HCT116 (cell line): ENCODE measurements around the gene SCAMP1. TPM values are rescaled to one million over a fixed set of nuclear protein-coding genes. Genes with fewer than 3 reads are reported as not detected.

Experiments
- ATAC-seq: fragments of 200-7000 bp; cut with Tn5 transposase; 2 replicates; pipeline ENCODE4 v1.9.1; 2020; ENCODE audit warnings: mild to moderate bottlenecking, moderate library complexity
- BruUV-seq: library from RNA; stranded (reverse); fragments of 400-500 nt; replicated peaks from 2 replicates; lab custom pipeline; 2021; lab: Mats Ljungman, UMichigan
- CTCF ChIA-PET: fragments of 300-600 bp; sonication (Branson Sonifier 250); formaldehyde crosslinking; loops from one replicate; lab custom pipeline; 2021; ENCODE audit warnings: antibody characterized with exemption; lab: Charles Lee
- POLR2A ChIA-PET: fragments of 300-600, 350-600 bp; sonication (Branson Sonifier 250); formaldehyde crosslinking; loops from one replicate; lab custom pipeline; 2021; ENCODE audit warnings: antibody characterized with exemption; lab: Charles Lee
- RAD21 ChIA-PET, 2 experiments: fragments of 300-600 bp; sonication (Branson Sonifier 250); formaldehyde crosslinking; loops; one replicate each; lab custom pipeline; 2023; ENCODE audit warnings: low total read pairs in 2 of 2; ENCODE audit not compliant: uncharacterized antibody in 2 of 2, unreplicated experiment in 2 of 2, low non-redundant PET in 1 of 2; lab: Charles Lee
- DNase-seq: peaks from one replicate; pipeline ENCODE4 v3.0.0-alpha.2; 2010; ENCODE audit warnings: low read depth, low spot score
- H2AFZ ChIP-seq: fragments of 200-600 bp; shearing (Covaris generic), sonication (generic); 2 replicates; pipeline ENCODE4 v1.6.1; 2017; ENCODE audit warnings: low read depth, mixed run types, mixed read lengths, antibody characterized with exemption, low read length; ENCODE audit not compliant: poor library complexity, severe bottlenecking
- H3K27ac ChIP-seq: 2 replicates; pipeline ENCODE4 v1.5.1; 2012; ENCODE audit warnings: low read depth, low read length
- H3K27me3 ChIP-seq: fragments of 200-600 bp; sonication (generic); 2 replicates; pipeline ENCODE4 v1.6.1; 2016; ENCODE audit warnings: mixed run types, low read length, mixed read lengths; ENCODE audit not compliant: insufficient read depth
- H3K36me3 ChIP-seq, 2 experiments: fragments of 200-500 bp in 1 of 2; fragments of 200-600 bp in 1 of 2; sonication (Bioruptor generic) in 1 of 2; sonication (generic) in 1 of 2; 2 replicates each; pipeline versions ENCODE4 v1.5.1 to v1.6.1; 2014 to 2016; ENCODE audit warnings: low read length in 2 of 2, inconsistent platforms in 1 of 2, mixed read lengths in 1 of 2, mixed run types in 1 of 2; ENCODE audit not compliant: insufficient read depth in 2 of 2, control insufficient read depth in 1 of 2
- H3K4me1 ChIP-seq, 2 experiments: fragments of 200-600 bp in 1 of 2; sonication (generic) in 1 of 2; 2 replicates each; pipeline versions ENCODE4 v1.5.1 to v1.6.1; 2012 to 2017; ENCODE audit warnings: low read length in 2 of 2, inconsistent platforms in 1 of 2, mild to moderate bottlenecking in 1 of 2, mixed read lengths in 1 of 2, mixed run types in 1 of 2, moderate library complexity in 1 of 2; ENCODE audit not compliant: insufficient read depth in 2 of 2, control insufficient read depth in 1 of 2
- H3K4me2 ChIP-seq: fragments of 200-600 bp; sonication (generic); 2 replicates; pipeline ENCODE4 v1.6.1; 2017; ENCODE audit warnings: mixed run types, low read length, mixed read lengths
- H3K4me3 ChIP-seq, 2 experiments: fragments of 200-600 bp in 1 of 2; sonication (generic) in 1 of 2; replicated peaks in 1 of 2; 2 replicates each; pipeline ENCODE4 v1.5.1; 2011 to 2016; ENCODE audit warnings: low read length in 2 of 2, control low read depth in 1 of 2, low read depth in 1 of 2, mild to moderate bottlenecking in 1 of 2, mixed read lengths in 1 of 2, mixed run types in 1 of 2
- H3K79me2 ChIP-seq: fragments of 200-600 bp; sonication (generic); 2 replicates; pipeline ENCODE4 v1.6.1; 2017; ENCODE audit warnings: mild to moderate bottlenecking, mixed run types, low read length, moderate library complexity, mixed read lengths; ENCODE audit not compliant: insufficient read depth
- H3K9ac ChIP-seq: fragments of 200-600 bp; sonication (generic); 2 replicates; pipeline ENCODE4 v1.6.1; 2016; ENCODE audit warnings: low read length, mixed read lengths
- H3K9me2 ChIP-seq: fragments of 200-600 bp; sonication (generic), shearing (Covaris generic); 2 replicates; pipeline ENCODE4 v1.6.1; 2017; ENCODE audit warnings: mixed run types, mild to moderate bottlenecking, moderate library complexity; ENCODE audit not compliant: insufficient read depth
- H3K9me3 ChIP-seq, 2 experiments: fragments of 200-500 bp in 1 of 2; fragments of 200-600 bp in 1 of 2; sonication (Bioruptor generic) in 1 of 2; sonication (generic) in 1 of 2; 2 replicates each; pipeline ENCODE4 v1.6.1; 2014 to 2017; ENCODE audit warnings: low read length in 2 of 2, mixed read lengths in 2 of 2, inconsistent platforms in 1 of 2, low read depth in 1 of 2, mild to moderate bottlenecking in 1 of 2, mixed run types in 1 of 2, moderate library complexity in 1 of 2; ENCODE audit not compliant: control insufficient read depth in 1 of 2, insufficient read depth in 1 of 2
- H4K20me1 ChIP-seq: fragments of 200-600 bp; sonication (generic), shearing (Covaris generic); 2 replicates; pipeline ENCODE4 v1.6.1; 2017; ENCODE audit warnings: mixed run types, mild to moderate bottlenecking, moderate library complexity; ENCODE audit not compliant: insufficient read depth
- CEBPB ChIP-seq: IDR thresholded peaks from 2 replicates; pipeline ENCODE4 v1.6.1; 2012; ENCODE audit warnings: low read depth
- ELF1 ChIP-seq: IDR thresholded peaks from 2 replicates; pipeline ENCODE4 v1.6.1; 2012; ENCODE audit warnings: low read depth, borderline replicate concordance
- FOSL1 ChIP-seq: IDR thresholded peaks from 2 replicates; pipeline ENCODE4 v1.6.1; 2012; ENCODE audit warnings: low read depth
- POLR2A ChIP-seq: IDR thresholded peaks from 2 replicates; pipeline ENCODE4 v1.7.0; 2011; ENCODE audit warnings: borderline replicate concordance; ENCODE audit not compliant: insufficient read depth, insufficient read length; ENCODE audit errors: extremely low read depth
- POLR2AphosphoS5 ChIP-seq: IDR thresholded peaks from 2 replicates; pipeline ENCODE4 v1.6.1; 2011; ENCODE audit warnings: mild to moderate bottlenecking, low read depth, low read length, moderate library complexity
- RAD21 ChIP-seq: IDR thresholded peaks from 2 replicates; pipeline ENCODE4 v1.6.1; 2012; ENCODE audit warnings: low read depth, mild to moderate bottlenecking
- intact Hi-C: fragments of 100-400 bp; cut with micrococcal nuclease; formaldehyde crosslinking; loops from 2 replicates; pipeline ENCODE4 v1.10.0; 2022
- total RNA-seq: library from RNA; stranded (reverse); gene quantifications from one replicate; pipeline ENCODE4 v1.2.1, GENCODE V29; 2021; ENCODE audit not compliant: unreplicated experiment
- TF ChIP-seq, protein P1 (sequence below): IDR thresholded peaks from 2 replicates; pipeline ENCODE4 v1.6.1; 2012
- TF ChIP-seq, protein P2 (sequence below), 3 experiments: fragments of 200-600 bp in 1 of 3; sonication (generic) in 1 of 3; IDR thresholded peaks in 2 of 3; conservative IDR thresholded peaks in 1 of 3; 2 replicates each; pipeline ENCODE4 v1.5.1; 2012 to 2017; ENCODE audit warnings: low read depth in 2 of 3, low read length in 2 of 3, antibody characterized with exemption in 1 of 3, borderline replicate concordance in 1 of 3, control low read depth in 1 of 3, mild to moderate bottlenecking in 1 of 3, mixed read lengths in 1 of 3, mixed run types in 1 of 3, moderate library complexity in 1 of 3; ENCODE audit not compliant: insufficient read depth in 1 of 3

The SCAMP1 gene
- total RNA-seq, 1 experiment from 2014 or later: 46.4 TPM

DNA sequence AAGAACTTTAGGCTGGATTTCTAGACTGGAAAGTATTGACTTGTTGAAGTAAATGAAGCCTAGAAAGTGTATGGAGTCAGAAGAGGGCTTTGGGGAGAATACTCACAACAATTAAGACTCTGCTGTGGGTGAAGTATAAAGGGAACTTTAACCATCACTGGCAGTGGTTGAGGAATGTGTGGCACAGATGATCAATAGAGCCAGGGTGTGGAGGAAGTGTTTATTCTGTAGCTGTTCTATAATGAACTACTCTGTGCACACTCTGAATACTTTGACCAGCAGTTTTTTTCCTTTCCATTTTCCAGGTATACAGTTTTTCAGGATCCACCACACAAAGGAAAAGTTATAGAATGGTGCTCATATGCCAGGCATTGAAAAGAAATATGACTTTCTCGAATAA, 106.7 kb downstream of the SCAMP1 start:
- POLR2A ChIA-PET: no interaction called here
- Histone ChIP-seq H2AFZ (no peak overlapping the region), H3K9me2 (no peaks in the 10 kb centered on the region), H3K27me3 (no peaks in the 10 kb centered on the region), H3K9ac (no peak overlapping the region), H3K9me3 (no peaks in the 10 kb centered on the region), H3K36me3 (no peaks in the 10 kb centered on the region), H3K79me2 (no peaks in the 10 kb centered on the region), H3K4me2 (no peak overlapping the region), H3K4me3 (no peak overlapping the region), H3K4me1 (no peaks in the 10 kb centered on the region), H3K27ac (no peak overlapping the region), H4K20me1 (no peaks in the 10 kb centered on the region)
- intact Hi-C loops: loop anchor here (5.0 kb wide), 2 partner anchors 165 to 495 kb away; no protein-coding TSS in a partner anchor
- no peak for DNase-seq
- CTCF ChIA-PET: interaction anchor here (1.0 kb wide), 2 partner anchors 12 to 499 kb away, joined by 4 to 5 read pairs; no protein-coding TSS in a partner anchor
- no TSS peak for BruUV-seq
- TF ChIP-seq, protein P1, sequence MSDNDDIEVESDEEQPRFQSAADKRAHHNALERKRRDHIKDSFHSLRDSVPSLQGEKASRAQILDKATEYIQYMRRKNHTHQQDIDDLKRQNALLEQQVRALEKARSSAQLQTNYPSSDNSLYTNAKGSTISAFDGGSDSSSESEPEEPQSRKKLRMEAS: no peak
- TF ChIP-seq CEBPB (no peak), POLR2A (no peak), POLR2AphosphoS5 (no peak), ELF1 (no peak), RAD21 (no peak), FOSL1 (no peak)
- TF ChIP-seq, protein P2, sequence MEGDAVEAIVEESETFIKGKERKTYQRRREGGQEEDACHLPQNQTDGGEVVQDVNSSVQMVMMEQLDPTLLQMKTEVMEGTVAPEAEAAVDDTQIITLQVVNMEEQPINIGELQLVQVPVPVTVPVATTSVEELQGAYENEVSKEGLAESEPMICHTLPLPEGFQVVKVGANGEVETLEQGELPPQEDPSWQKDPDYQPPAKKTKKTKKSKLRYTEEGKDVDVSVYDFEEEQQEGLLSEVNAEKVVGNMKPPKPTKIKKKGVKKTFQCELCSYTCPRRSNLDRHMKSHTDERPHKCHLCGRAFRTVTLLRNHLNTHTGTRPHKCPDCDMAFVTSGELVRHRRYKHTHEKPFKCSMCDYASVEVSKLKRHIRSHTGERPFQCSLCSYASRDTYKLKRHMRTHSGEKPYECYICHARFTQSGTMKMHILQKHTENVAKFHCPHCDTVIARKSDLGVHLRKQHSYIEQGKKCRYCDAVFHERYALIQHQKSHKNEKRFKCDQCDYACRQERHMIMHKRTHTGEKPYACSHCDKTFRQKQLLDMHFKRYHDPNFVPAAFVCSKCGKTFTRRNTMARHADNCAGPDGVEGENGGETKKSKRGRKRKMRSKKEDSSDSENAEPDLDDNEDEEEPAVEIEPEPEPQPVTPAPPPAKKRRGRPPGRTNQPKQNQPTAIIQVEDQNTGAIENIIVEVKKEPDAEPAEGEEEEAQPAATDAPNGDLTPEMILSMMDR (IDR thresholded peaks at IDR 0.05 in 2 of 3, conservative IDR thresholded peaks at IDR 0.05 in 1 of 3; ENCODE audit: borderline replicate concordance in 1 of 3, insufficient read depth in 1 of 3, low read depth in 2 of 3, low read length in 2 of 3): no peak
- TF ChIP-seq, all 23 proteins: peak for 0
- no peak for ATAC-seq
- RAD21 ChIA-PET: no interaction called here
